Mesenchymal stem cell (in vitro differentiated cells and primary cell): ENCODE results near the gene RBFOX1.

Experiments used
- DNase-seq: peaks from one replicate; pipeline ENCODE4 v3.0.0-alpha.2; 2013
- H2AFZ ChIP-seq: one replicate; pipeline ENCODE4 v1.6.1; 2013; ENCODE audit warnings: low read depth, mild to moderate bottlenecking, control low read depth, inconsistent platforms, low read length, moderate library complexity
- H2AK5ac ChIP-seq: 2 replicates; pipeline ENCODE4 v1.6.1; 2013; ENCODE audit warnings: low read length, moderate library complexity, mild to moderate bottlenecking, inconsistent platforms; ENCODE audit not compliant: severe bottlenecking
- H2BK120ac ChIP-seq: one replicate; pipeline ENCODE4 v1.6.1; 2013; ENCODE audit warnings: low read depth, mild to moderate bottlenecking, inconsistent platforms, low read length, moderate library complexity
- H2BK12ac ChIP-seq, 2 experiments: one replicate each; pipeline ENCODE4 v1.6.1; 2013; ENCODE audit warnings: inconsistent platforms in 2 of 2, low read length in 2 of 2, mild to moderate bottlenecking in 2 of 2, moderate library complexity in 2 of 2, control low read depth in 1 of 2
- H2BK15ac ChIP-seq: one replicate; pipeline ENCODE4 v1.6.1; 2013; ENCODE audit warnings: mild to moderate bottlenecking, low read depth, inconsistent platforms; ENCODE audit not compliant: poor library complexity, severe bottlenecking
- H2BK5ac ChIP-seq: 2 replicates; pipeline ENCODE4 v1.6.1; 2013; ENCODE audit warnings: low read depth, mild to moderate bottlenecking, low read length, control low read depth, inconsistent platforms; ENCODE audit not compliant: poor library complexity, severe bottlenecking
- H3K14ac ChIP-seq, 2 experiments: one replicate each; pipeline ENCODE4 v1.6.1; 2013; ENCODE audit warnings: inconsistent platforms in 2 of 2, low read length in 2 of 2, control low read depth in 1 of 2, mild to moderate bottlenecking in 1 of 2, moderate library complexity in 1 of 2
- H3K18ac ChIP-seq, 2 experiments: one replicate each; pipeline ENCODE4 v1.6.1; 2013; ENCODE audit warnings: inconsistent platforms in 2 of 2, low read length in 2 of 2, control low read depth in 1 of 2, low read depth in 1 of 2, mild to moderate bottlenecking in 1 of 2
- H3K23ac ChIP-seq, 2 experiments: one replicate each; pipeline ENCODE4 v1.6.1; 2013; ENCODE audit warnings: inconsistent platforms in 2 of 2, low read length in 2 of 2, mild to moderate bottlenecking in 2 of 2, moderate library complexity in 2 of 2, control low read depth in 1 of 2
- H3K27ac ChIP-seq: 2 replicates; pipeline ENCODE4 v1.5.1; 2013; ENCODE audit warnings: mild to moderate bottlenecking, moderate library complexity, low read length, control low read depth, inconsistent platforms; ENCODE audit not compliant: poor library complexity, severe bottlenecking
- H3K27me3 ChIP-seq, 2 experiments: 2 replicates each; pipeline versions ENCODE4 v1.6.1 to v1.7.0; 2013; ENCODE audit warnings: low read length in 2 of 2, mild to moderate bottlenecking in 2 of 2, moderate library complexity in 2 of 2, control low read depth in 1 of 2, inconsistent platforms in 1 of 2; ENCODE audit not compliant: control insufficient read depth in 1 of 2, insufficient read depth in 1 of 2
- H3K36me3 ChIP-seq, 2 experiments: 2 replicates each; pipeline versions ENCODE4 v1.6.1 to v1.7.0; 2013; ENCODE audit warnings: low read length in 2 of 2, control low read depth in 1 of 2, inconsistent platforms in 1 of 2, low read depth in 1 of 2, mild to moderate bottlenecking in 1 of 2; ENCODE audit not compliant: insufficient read depth in 2 of 2, control insufficient read depth in 1 of 2
- H3K4ac ChIP-seq, 2 experiments: one replicate each; pipeline ENCODE4 v1.6.1; 2013; ENCODE audit warnings: inconsistent platforms in 2 of 2, low read length in 2 of 2, mild to moderate bottlenecking in 2 of 2, moderate library complexity in 2 of 2, control low read depth in 1 of 2, low read depth in 1 of 2
- H3K4me1 ChIP-seq: 2 replicates; pipeline ENCODE4 v1.6.1; 2013; ENCODE audit warnings: low read depth, low read length, control low read depth; ENCODE audit not compliant: control insufficient read depth, insufficient read depth
- H3K4me2 ChIP-seq: 2 replicates; pipeline ENCODE4 v1.6.1; 2013; ENCODE audit warnings: low read length, mild to moderate bottlenecking, inconsistent platforms; ENCODE audit not compliant: poor library complexity, severe bottlenecking
- H3K4me3 ChIP-seq, 2 experiments: 2 replicates each; pipeline versions ENCODE4 v1.5.1 to v1.7.0; 2013; ENCODE audit warnings: low read length in 2 of 2, mild to moderate bottlenecking in 2 of 2, control low read depth in 1 of 2, low read depth in 1 of 2; ENCODE audit not compliant: insufficient read depth in 1 of 2
- H3K79me1 ChIP-seq: replicated peaks from 2 replicates; pipeline ENCODE4 v1.6.1; 2013; ENCODE audit warnings: mild to moderate bottlenecking, control low read depth, low read length, inconsistent platforms; ENCODE audit not compliant: poor library complexity, severe bottlenecking
- H3K9ac ChIP-seq: 2 replicates; pipeline ENCODE4 v1.7.0; 2013; ENCODE audit warnings: mild to moderate bottlenecking, low read length, moderate library complexity
- H3K9me3 ChIP-seq: 2 replicates; pipeline ENCODE4 v1.7.0; 2013; ENCODE audit warnings: mild to moderate bottlenecking, low read length; ENCODE audit not compliant: control insufficient read depth
- H4K8ac ChIP-seq: one replicate; pipeline ENCODE4 v1.6.1; 2013; ENCODE audit warnings: inconsistent platforms, mild to moderate bottlenecking, low read length, moderate library complexity
- H4K91ac ChIP-seq: one replicate; pipeline ENCODE4 v1.6.1; 2013; ENCODE audit warnings: mild to moderate bottlenecking, low read length, inconsistent platforms
- WGBS: methylation state at CpG from one replicate; pipeline ENCODE4 v1.1.7; 2013; ENCODE audit warnings: mixed read lengths; 5-methylcytosine and 5-hydroxymethylcytosine counted together

RBFOX1 gene

GRCh38 chr16:7714775-7715174 lies 382.1 kb downstream of the RBFOX1 start:
- no peak overlapping the region for H3K4ac ChIP-seq
- no peaks in the 10 kb centered on the region for H3K79me1 ChIP-seq
- H2AFZ ChIP-seq: no peak overlapping the region
- WGBS: 47% methylated on average over 2 of the region's 2 CpGs
- H3K9ac ChIP-seq: no peak overlapping the region
- H3K4me1 ChIP-seq: no peaks in the 10 kb centered on the region
- no peak overlapping the region for H3K14ac ChIP-seq
- no peak overlapping the region for H4K8ac ChIP-seq
- H3K27ac ChIP-seq: no peak overlapping the region
- no peaks in the 10 kb centered on the region for H3K9me3 ChIP-seq
- H2AK5ac ChIP-seq: no peak overlapping the region
- no peak for DNase-seq
- no peak overlapping the region for H2BK15ac ChIP-seq
- H2BK120ac ChIP-seq: no peak overlapping the region
- no peak overlapping the region for H2BK12ac ChIP-seq
- no peaks in the 10 kb centered on the region for H3K36me3 ChIP-seq
- no peak overlapping the region for H3K23ac ChIP-seq
- H3K4me3 ChIP-seq: no peak overlapping the region
- no peak overlapping the region for H3K18ac ChIP-seq
- H4K91ac ChIP-seq: no peak overlapping the region
- no peak overlapping the region for H3K4me2 ChIP-seq
- H2BK5ac ChIP-seq: no peak overlapping the region
- H3K27me3 ChIP-seq: no peaks in the 10 kb centered on the region

GRCh38 chr16:7716660-7717550 lies 384.3 kb downstream of the RBFOX1 start:
- H3K9me3 ChIP-seq: no peaks in the 10 kb centered on the region
- no peak overlapping the region for H2BK120ac ChIP-seq
- H4K8ac ChIP-seq: no peak overlapping the region
- WGBS: 55% methylated on average over 14 of the region's 18 CpGs
- H3K27me3 ChIP-seq: no peaks in the 10 kb centered on the region
- no peak overlapping the region for H2BK5ac ChIP-seq
- H3K79me1 ChIP-seq: no peaks in the 10 kb centered on the region
- H3K27ac ChIP-seq: no peak overlapping the region
- no peak overlapping the region for H2BK12ac ChIP-seq
- no peak overlapping the region for H2AK5ac ChIP-seq
- no peaks in the 10 kb centered on the region for H3K4me1 ChIP-seq
- H3K4me3 ChIP-seq: no peak overlapping the region
- DNase-seq: no peak
- H4K91ac ChIP-seq: no peak overlapping the region
- no peak overlapping the region for H3K9ac ChIP-seq
- no peak overlapping the region for H3K4me2 ChIP-seq
- H2BK15ac ChIP-seq: no peak overlapping the region
- no peak overlapping the region for H3K14ac ChIP-seq
- H2AFZ ChIP-seq: no peak overlapping the region
- no peak overlapping the region for H3K4ac ChIP-seq
- no peak overlapping the region for H3K23ac ChIP-seq
- no peak overlapping the region for H3K18ac ChIP-seq
- no peaks in the 10 kb centered on the region for H3K36me3 ChIP-seq

GRCh38 chr16:7722761-7723160 lies 390.1 kb downstream of the RBFOX1 start:
- no peaks in the 10 kb centered on the region for H3K4me1 ChIP-seq
- H2AK5ac ChIP-seq: no peak overlapping the region
- H3K4me2 ChIP-seq: no peak overlapping the region
- H3K9me3 ChIP-seq: peaks cover 7% of the 10 kb centered on the region
- no peak overlapping the region for H2BK15ac ChIP-seq
- no peaks in the 10 kb centered on the region for H3K36me3 ChIP-seq
- H4K8ac ChIP-seq: no peak overlapping the region
- no peak overlapping the region for H4K91ac ChIP-seq
- H2AFZ ChIP-seq: no peak overlapping the region
- no peak overlapping the region for H3K23ac ChIP-seq
- H3K9ac ChIP-seq: no peak overlapping the region
- H3K4me3 ChIP-seq: no peak overlapping the region
- WGBS: 70% methylated on average over 4 of the region's 4 CpGs
- H3K27me3 ChIP-seq: no peaks in the 10 kb centered on the region
- no peak overlapping the region for H2BK5ac ChIP-seq
- H2BK12ac ChIP-seq: no peak overlapping the region
- no peak overlapping the region for H3K14ac ChIP-seq
- DNase-seq: no peak
- no peaks in the 10 kb centered on the region for H3K79me1 ChIP-seq
- H3K27ac ChIP-seq: no peak overlapping the region
- H3K4ac ChIP-seq: no peak overlapping the region
- no peak overlapping the region for H3K18ac ChIP-seq
- H2BK120ac ChIP-seq: no peak overlapping the region

GRCh38 chr16:7731141-7731540 lies 398.5 kb downstream of the RBFOX1 start:
- Histone ChIP-seq H3K23ac (no peak overlapping the region), H3K9ac (no peak overlapping the region), H3K4ac (no peak overlapping the region), H3K27me3 (no peaks in the 10 kb centered on the region), H2BK12ac (no peak overlapping the region), H3K79me1 (no peaks in the 10 kb centered on the region), H3K36me3 (no peaks in the 10 kb centered on the region), H2BK15ac (no peak overlapping the region), H2AFZ (no peak overlapping the region), H3K27ac (no peak overlapping the region), H2BK5ac (no peak overlapping the region), H3K4me2 (no peak overlapping the region), H2AK5ac (no peak overlapping the region), H3K4me1 (no peaks in the 10 kb centered on the region), H3K4me3 (no peak overlapping the region), H4K8ac (no peak overlapping the region), H3K14ac (no peak overlapping the region), H3K18ac (no peak overlapping the region), H4K91ac (no peak overlapping the region), H3K9me3 (peaks cover 2% of the 10 kb centered on the region), H2BK120ac (no peak overlapping the region)
- DNase-seq: no peak
- WGBS: 86% methylated on average over 5 of the region's 5 CpGs
